Caki2 (cell line): ENCODE data around the gene EIF4ENIF1. TPM values are rescaled to one million over a fixed set of nuclear protein-coding genes. Genes with fewer than 3 reads are reported as not detected.
A peak's percentile ranks its signal among the peaks of the same experiment; 100 is the strongest.
"Not testable (repeated sequence)": the region's sequence is repeated elsewhere in the genome, so short reads cannot be mapped to it uniquely, and the experiment has no call there.

Source experiments
- DNase-seq: peaks from one replicate; pipeline ENCODE4 v3.0.0-alpha.2; 2015; ENCODE audit warnings: low read depth
- in situ Hi-C: cut with HindIII; loops from 2 replicates; pipeline ENCODE4 v1.10.0; 2016; ENCODE audit warnings: low sequenced_read_pairs, low pct_unique_long_range_greater_than_20kb, mixed read lengths
- total RNA-seq: library from RNA; depleted of rRNA; stranded (reverse); fragments of >200 nt; shearing (Covaris generic); gene quantifications from 2 replicates; pipeline ENCODE4 v1.2.3, GENCODE V29; 2014; ENCODE audit warnings: low replicate concordance; rRNA removed

The EIF4ENIF1 gene
- 12.1 and 15.9 TPM in 2 replicates for total RNA-seq

- in situ Hi-C loops: no loop called here
- peak; percentile 86 for DNase-seq
Measured at GRCh38 chr22:31489632-31490495, at the start of gene EIF4ENIF1. EIF4ENIF1 (minus strand) TSS chr22:31489842; CDS start chr22:31488718, 1,124 bp downstream.

- no peak for DNase-seq
- in situ Hi-C loops: no loop called here
Measured at GRCh38 chr22:31538815-31539214, 49.2 kb upstream of the EIF4ENIF1 start.

DNA sequence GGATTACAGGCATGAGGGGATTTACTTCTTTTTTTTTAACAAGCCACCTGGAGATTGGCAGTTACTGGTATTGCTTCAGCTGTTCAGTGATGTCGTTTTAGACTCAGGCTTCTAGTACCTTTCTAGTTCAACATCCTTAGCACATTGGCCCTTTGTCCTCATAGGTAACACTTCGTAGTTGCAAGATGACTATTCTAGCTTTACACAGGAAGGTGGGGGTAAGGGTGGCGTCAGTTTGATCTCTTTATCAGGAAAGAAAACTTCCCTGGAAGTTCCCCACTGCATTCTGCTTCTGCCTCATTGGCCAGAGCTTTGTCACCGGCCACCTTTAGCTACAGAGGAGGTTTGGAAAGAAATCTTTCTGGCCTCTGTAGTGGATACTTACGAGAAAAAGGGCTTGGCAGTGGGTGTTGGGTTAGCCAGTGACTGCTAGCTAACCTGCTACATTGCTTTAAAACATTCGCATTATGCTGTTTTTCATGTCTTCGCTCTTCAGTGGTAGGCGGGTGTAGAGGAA, 47.4 kb upstream of the EIF4ENIF1 start:
- in situ Hi-C loops: no loop called here

DNA sequence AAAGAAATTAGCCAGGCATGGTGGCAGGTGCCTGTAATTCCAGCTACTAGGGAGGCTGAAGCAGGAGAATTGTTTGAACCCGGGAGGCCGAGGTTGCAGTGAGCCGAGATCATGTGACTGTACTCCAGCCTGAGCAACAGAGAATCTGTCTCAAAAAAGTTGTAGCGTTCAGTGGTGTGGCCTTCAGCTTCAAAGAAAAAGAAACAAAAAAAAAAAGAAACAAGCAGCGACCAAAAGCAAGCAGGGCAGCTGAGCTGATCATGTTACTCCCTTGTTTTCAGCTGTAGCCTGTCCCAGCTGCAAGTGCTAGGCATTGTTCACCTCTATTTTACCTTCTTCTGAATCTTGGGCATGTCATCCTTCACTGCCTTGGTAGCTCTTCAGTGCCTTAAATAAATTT, 43.7 kb upstream of the EIF4ENIF1 start:
- no peak for DNase-seq
- in situ Hi-C loops: no loop called here

More for the DNA sequence above, 47.4 kb upstream of the EIF4ENIF1 start:
- DNase-seq: peak; percentile 82

- in situ Hi-C loops: no loop called here
- no peak for DNase-seq
Measured at GRCh38 chr22:31532060-31532459, 42.4 kb upstream of the EIF4ENIF1 start.

- in situ Hi-C loops: no loop called here
- no peak for DNase-seq
Measured at GRCh38 chr22:31530823-31531195, 41.2 kb upstream of the EIF4ENIF1 start.

DNA sequence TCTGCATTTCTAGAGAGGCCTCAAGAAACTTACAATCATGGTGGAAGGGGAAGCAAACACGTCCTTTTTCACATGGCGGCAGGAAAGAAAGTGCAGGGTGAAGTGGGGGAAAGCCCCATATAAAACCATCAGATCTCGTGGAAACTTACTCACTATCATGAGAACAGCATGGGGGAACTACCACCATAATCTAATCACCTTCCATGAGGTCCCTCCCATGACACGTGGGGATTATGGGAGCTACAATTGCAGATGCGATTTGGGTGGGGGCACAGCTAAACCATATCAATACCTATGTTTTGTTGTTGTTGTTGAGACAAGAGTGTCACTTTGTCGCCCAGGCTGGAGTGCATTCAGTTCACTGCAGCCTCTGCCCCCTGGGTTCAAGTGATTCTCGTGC, 36.6 kb upstream of the EIF4ENIF1 start:
- DNase-seq: no peak
- in situ Hi-C loops: no loop called here

GRCh38 chr22:31524132-31524531, 34.5 kb upstream of the EIF4ENIF1 start:
- in situ Hi-C loops, DNase-seq: not testable (repeated sequence)

DNA sequence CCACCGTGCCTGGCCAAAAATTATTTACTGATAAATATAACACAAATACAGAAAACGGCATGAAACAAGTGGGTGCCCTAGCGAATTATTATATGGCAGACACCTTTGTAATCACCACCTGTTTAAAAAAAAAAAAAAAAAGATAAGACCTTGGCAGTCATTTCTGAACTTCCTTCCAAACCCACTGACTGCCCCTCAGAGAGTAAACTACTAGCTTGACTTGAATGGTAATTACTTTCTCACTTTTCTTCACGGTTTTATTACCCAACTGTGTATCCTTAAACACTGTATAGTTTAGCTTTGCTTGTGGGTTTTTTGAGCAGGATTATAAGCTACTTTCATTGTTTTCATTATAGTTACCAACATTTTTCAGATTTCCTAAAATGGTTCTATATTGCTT, 30.4 kb upstream of the EIF4ENIF1 start:
- in situ Hi-C loops: no loop called here
- DNase-seq: no peak

- in situ Hi-C loops: no loop called here
- no peak for DNase-seq
Measured at GRCh38 chr22:31509061-31509762, 19.6 kb upstream of the EIF4ENIF1 start.

DNA sequence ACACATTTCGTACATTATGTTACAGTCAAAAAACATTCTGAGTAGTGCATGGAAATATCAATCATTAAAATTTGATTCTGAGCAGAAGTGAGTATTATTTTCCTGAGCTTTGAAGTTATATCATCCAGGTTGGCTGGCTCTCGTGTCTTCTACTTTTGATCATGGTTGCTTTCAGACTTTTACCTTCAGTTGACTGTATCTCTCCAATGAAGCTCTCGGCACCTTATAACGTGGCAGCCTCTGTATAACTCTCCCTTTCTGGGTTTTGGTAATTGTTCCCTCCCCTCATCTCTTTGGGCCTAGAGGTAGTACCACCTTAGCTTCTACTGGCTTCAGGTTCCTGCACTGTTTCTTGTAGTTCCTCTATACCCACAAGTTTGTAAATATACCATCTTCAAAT, 18.9 kb upstream of the EIF4ENIF1 start:
- no peak for DNase-seq
- in situ Hi-C loops: no loop called here

DNA sequence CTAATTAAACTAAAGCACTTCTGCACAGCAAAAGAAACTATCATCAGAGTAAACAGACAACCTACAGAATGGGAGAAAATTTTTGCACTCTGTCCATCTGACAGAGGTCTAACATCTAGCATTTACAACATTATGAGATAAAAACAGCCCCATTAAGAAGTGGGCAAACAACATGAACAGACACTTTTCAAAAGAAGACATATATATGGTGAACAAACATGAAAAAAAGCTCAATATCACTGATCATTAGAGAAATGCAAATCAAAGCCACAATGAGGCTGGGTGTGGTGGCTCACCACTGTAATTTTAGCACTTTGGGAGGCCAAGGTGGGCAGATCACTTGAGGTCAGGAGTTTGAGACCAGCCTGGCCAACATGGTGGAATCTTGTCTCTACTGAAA, 17.9 kb upstream of the EIF4ENIF1 start:
- in situ Hi-C loops, DNase-seq: not testable (repeated sequence)

- no peak for DNase-seq
- in situ Hi-C loops: no loop called here
Measured at GRCh38 chr22:31504282-31504681, 14.6 kb upstream of the EIF4ENIF1 start.

- in situ Hi-C loops: no loop called here
- DNase-seq: no peak
Measured at GRCh38 chr22:31503211-31503964, 13.7 kb upstream of the EIF4ENIF1 start.

GRCh38 chr22:31501738-31502137, 12.1 kb upstream of the EIF4ENIF1 start:
- in situ Hi-C loops: no loop called here
- DNase-seq: no peak

GRCh38 chr22:31497148-31497938, 7.7 kb upstream of the EIF4ENIF1 start:
- DNase-seq: peak; percentile 35
- in situ Hi-C loops: no loop called here

DNA sequence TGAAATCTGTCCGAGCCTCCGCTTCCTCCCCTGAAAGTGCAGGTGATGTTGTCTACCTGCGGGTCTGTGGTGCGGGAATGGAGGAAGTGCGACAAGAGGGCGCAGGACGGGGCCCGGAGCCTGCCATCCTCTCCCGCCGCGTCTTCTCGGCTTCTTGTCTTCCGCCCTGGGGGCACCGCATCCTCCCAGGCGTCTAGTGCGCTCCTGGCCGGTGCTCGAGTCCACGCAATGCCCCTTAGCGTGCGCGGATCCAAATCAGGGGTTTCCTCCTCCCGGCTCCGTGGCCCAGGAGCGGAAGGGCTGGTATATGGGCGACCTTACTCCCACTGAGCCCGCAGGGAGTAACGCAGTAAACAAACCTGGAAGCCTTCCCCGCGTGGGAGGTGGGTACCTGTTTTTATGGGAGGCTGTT, 7.1 kb upstream of the EIF4ENIF1 start:
- in situ Hi-C loops: no loop called here
- DNase-seq: no peak
